Epidermal melanocyte (primary cell): Measurements from ENCODE around the gene HHEX.

Experiments used
- DNase-seq: peaks from one replicate; pipeline ENCODE4 v3.0.0; 2011; ENCODE audit warnings: low spot score; ENCODE audit not compliant: insufficient read length

HHEX gene

GRCh38 chr10:92692697-92693533, 3.2 kb downstream of the HHEX start:
- DNase-seq: no peak

GRCh38 chr10:92693534-92693893, 3.8 kb downstream of the HHEX start:
- no peak for DNase-seq

DNA sequence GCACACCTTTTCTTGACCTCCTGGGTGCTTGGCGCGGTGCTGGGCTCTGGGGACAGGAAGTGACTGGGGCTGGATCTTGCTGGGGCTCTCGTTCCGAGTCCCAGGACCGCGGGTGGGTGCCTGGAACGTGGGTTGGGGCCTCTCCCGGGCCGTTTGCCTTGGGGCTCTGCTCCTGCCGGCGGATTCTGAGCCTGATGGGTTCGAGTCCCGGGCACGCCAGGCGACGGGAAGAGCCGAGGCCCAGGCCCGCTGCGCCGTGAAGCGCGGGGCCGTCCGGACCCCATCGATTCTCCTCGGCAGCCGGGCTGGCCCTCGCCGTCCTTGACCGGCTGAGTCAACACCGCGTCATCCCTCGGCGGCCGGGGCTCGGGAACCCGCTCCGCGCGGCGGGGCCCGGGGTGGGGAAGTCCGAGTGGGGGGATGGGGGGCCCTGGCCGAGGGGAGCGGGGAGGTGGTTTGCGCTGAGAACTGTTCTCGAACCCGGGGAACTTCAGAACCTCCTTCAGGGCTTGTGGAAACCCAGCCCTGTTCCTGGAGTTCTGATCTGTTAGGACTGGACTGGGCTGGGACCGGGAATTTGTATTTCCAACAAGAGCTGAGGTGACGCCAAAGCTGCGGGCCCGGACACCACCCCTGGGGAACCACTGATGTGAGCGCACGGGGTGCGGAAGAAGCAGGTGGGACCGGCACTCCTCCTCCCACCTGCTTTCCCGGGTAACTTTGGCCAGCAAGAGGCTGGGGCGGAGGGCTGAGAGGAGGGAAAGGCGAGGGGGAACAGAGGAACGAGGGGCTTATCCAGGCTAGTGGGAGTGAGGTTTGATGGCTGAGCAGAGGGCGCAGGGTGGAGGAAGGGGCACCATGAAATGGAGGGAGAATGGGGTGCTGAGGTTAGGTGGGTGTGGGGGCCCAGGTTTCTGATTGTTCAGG, 6.2 kb downstream of the HHEX start:
- DNase-seq: no peak

DNA sequence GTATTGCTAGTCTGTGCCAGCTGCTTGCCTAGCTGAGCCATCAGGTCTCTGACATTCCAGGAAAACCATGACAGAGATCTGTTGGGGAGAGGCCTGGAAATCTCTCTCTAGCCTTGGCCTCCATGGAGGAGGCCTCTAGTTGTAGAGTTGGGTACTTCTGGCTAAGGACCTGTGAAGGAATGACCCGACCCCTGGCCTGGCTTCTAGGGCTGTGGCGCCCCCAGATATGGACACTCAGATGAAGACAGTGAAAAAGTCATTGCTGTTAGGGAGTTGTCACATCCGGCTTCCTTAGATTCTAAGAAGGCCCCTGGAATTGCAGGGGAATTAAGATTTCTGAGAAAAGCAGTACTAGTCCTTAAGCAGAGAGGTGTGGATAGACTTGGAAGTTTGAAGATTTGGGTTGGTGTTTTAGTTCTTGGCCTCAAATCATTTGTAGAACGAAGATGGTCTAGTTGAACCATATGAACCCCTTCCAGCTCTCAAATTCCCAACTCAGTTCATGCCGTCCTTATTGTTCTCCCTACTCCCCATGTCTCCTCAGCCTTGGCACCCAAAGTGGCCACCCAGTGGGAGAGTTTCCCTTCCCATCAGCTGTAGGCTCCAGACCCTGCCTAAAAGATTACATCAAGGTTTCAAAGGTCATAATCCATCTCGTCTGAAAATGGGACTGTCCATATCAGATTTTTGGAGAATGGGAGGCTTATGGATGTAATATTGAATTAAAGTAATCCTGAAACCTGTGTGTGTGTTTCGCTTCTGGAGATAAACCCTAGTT, 7.0 kb downstream of the HHEX start:
- DNase-seq: no peak

DNA sequence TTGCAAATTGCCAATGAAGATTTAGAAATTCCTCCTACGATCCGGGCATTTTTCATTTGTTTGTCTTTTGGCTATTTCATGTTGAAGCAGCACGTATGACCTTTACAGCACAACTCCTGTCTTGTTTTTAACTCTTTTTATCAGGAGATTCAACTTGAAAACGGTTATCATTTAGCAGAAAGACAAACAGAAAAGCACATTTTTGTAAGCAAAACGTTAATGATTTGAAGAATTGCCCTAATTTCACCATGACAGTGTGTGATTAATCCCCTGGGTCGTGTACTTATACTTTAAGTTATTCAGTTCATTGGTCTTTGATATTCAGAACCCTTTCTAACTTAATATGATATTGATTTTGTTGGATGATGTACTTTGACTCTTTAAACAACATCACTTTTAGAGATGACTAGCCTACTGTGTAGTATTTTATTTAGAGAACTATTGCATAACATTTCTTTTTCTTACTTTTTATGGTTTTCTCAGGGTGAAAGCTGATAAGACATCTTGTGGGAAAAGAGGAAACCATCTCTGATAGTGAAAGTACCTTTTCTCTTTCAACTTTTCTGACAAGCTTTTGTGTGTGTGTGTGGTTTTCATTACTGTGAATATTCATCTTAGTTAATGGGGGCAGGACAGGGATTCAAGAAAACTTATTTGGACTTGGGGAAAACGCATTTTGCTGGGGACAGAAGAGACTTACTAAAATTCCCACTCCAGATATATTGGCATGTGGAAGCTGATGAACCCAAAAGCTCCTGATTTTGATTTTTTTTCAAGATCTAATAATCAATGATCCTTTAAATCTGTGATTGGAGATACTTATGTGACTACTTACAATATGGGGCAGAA, 8.1 kb downstream of the HHEX start:
- DNase-seq: no peak

- DNase-seq: no peak
Observed at GRCh38 chr10:92699193-92699517, 9.4 kb downstream of the HHEX start.

GRCh38 chr10:92699518-92700381, 10.0 kb downstream of the HHEX start:
- no peak for DNase-seq

GRCh38 chr10:92702301-92702916, 12.7 kb downstream of the HHEX start:
- no peak for DNase-seq

DNA sequence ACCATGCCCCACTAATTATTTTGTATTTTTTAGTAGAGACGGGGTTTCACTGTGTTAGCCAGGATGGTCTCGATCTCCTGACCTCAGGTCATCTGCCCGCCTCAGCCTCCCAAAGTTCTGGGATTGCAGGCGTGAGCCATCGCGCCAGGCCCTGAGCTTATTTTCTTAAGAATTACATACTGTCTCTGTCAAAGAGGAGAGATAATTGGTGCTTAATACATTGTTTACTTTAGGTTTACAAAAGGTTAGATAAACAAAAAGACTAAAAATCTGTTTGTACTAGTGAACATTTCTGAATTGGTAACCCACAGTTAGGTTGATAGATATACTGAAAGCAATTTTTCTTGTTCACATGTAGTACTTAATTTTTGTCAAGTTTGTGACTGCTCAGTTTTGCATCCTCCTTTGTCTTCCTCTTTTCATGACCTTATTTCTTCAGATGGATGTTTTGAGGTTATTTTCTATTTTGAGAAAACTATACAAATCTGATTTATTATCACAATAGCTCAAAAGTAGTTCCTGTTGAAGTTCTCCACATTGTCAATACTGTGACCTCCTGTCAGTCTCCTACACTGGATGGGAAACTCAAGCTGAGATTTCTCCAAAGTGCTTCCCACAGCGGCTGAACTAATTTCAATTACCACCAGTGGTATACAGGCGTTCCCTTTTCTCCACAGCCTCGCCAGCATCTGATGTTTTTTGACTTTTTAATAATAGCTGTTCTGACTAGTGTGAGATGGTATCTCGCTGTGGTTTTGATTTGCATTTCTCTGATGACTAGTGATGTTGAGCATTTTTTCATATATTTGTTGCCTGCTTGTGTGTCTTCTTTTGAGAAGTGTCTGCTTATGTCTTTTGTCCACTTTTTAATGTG, 22.5 kb downstream of the HHEX start:
- no peak for DNase-seq

- no peak for DNase-seq
Observed at GRCh38 chr10:92714152-92714845, 24.5 kb downstream of the HHEX start.

DNA sequence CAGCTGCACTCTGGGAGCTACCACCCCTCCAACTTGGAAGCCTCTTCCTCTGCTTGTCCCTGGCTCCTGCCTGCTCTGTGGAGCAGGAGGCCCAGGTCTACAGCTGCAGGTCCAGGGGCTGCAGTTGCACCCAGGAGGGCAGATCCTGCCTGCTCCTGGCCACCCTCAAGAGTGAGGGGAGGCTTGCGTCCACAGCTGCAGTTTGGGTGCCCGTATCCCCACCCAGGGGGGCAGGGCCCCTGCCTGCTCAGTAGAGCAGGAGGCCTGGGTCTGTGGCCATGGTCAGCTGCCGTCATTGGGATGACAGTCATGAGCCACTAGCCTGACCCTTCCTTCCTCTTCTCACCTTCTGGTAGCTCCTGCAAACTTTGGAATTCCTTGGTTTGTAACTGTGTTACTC, 25.1 kb downstream of the HHEX start:
- no peak for DNase-seq

- no peak for DNase-seq
Observed at GRCh38 chr10:92719991-92720830, 30.5 kb downstream of the HHEX start.

DNA sequence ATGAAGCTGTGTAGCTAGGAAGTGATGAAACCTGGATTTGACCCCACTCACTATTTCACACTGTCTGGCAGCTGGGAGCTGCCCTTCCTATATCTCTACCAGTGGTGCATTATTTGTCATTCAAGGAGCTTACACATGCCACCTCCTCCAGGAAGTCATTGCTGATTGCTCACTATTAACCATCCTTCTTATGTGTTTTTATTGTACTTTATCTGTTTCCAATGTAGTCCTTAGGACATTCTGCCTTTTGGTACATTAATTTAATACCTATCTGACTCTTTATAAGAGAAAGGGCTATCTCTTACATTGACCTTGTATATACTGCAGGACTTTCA, 31.0 kb downstream of the HHEX start:
- no peak for DNase-seq

GRCh38 chr10:92722349-92722748, 32.6 kb downstream of the HHEX start:
- DNase-seq: no peak

- no peak for DNase-seq
Observed at GRCh38 chr10:92727141-92727540, 37.4 kb downstream of the HHEX start.

DNA sequence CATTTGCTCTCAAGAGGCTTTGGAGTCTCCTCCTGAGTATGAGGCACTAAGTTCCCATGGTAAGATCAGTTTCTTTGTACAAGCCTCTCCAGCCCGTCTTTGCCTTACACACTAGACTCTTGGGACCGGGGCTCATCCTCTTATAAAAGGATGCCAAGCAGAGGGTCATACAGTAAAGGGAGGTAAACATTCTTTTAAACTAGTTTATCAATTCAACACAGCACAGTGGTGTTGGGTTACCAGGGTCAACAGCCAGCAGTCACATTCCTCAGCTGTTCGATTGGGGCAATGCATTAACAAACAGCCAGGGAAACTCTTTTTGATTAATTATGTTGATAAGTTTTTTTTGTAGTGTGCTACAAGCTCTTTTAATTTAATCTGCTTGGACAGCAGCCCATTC, 37.8 kb downstream of the HHEX start:
- DNase-seq: no peak

- no peak for DNase-seq
Observed at GRCh38 chr10:92729886-92730285, 40.1 kb downstream of the HHEX start.
